ENCODE data around the gene TMEM178B.
"Not testable (repeated sequence)": the region's sequence is repeated elsewhere in the genome, so short reads cannot be mapped to it uniquely, and the experiment has no call there.

Gene TMEM178B

GRCh38 chr7:141184532-141185190, 110.8 kb downstream of the TMEM178B start:
- DNase-seq (ENCODE audit: low read depth) = no peak

- no peak for DNase-seq (ENCODE audit: low read depth)
Observed at GRCh38 chr7:141185369-141185967, 111.6 kb downstream of the TMEM178B start.

GRCh38 chr7:141189231-141189630, 115.4 kb downstream of the TMEM178B start:
- DNase-seq (ENCODE audit: low read depth) = no peak

GRCh38 chr7:141190495-141190894, 116.6 kb downstream of the TMEM178B start:
- DNase-seq (ENCODE audit: low read depth) = no peak

- DNase-seq (ENCODE audit: low read depth) = no peak
Observed at GRCh38 chr7:141191277-141191676, 117.4 kb downstream of the TMEM178B start.

- no peak for DNase-seq (ENCODE audit: low read depth)
Observed at GRCh38 chr7:141193066-141193465, 119.2 kb downstream of the TMEM178B start.

GRCh38 chr7:141195722-141196121, 121.9 kb downstream of the TMEM178B start:
- not testable (repeated sequence) for DNase-seq (ENCODE audit: low read depth)

- DNase-seq (ENCODE audit: low read depth) = no peak
Observed at GRCh38 chr7:141198194-141198958, 124.5 kb downstream of the TMEM178B start.

GRCh38 chr7:141200191-141201108, 126.6 kb downstream of the TMEM178B start:
- no peak for DNase-seq (ENCODE audit: low read depth)

- DNase-seq (ENCODE audit: low read depth) = no peak
Observed at GRCh38 chr7:141201145-141201885, 127.5 kb downstream of the TMEM178B start.

GRCh38 chr7:141202535-141202934, 128.7 kb downstream of the TMEM178B start:
- DNase-seq (ENCODE audit: low read depth) = no peak

- no peak for DNase-seq (ENCODE audit: low read depth)
Observed at GRCh38 chr7:141203177-141203576, 129.3 kb downstream of the TMEM178B start.

GRCh38 chr7:141203586-141203985, 129.7 kb downstream of the TMEM178B start:
- DNase-seq (ENCODE audit: low read depth) = no peak

GRCh38 chr7:141207661-141208060, 133.8 kb downstream of the TMEM178B start:
- no peak for DNase-seq (ENCODE audit: low read depth)

GRCh38 chr7:141208539-141208938, 134.7 kb downstream of the TMEM178B start:
- no peak for DNase-seq (ENCODE audit: low read depth)

- no peak for DNase-seq (ENCODE audit: low read depth)
Observed at GRCh38 chr7:141209454-141209853, 135.6 kb downstream of the TMEM178B start.

- DNase-seq (ENCODE audit: low read depth) = no peak
Observed at GRCh38 chr7:141210862-141211261, 137.0 kb downstream of the TMEM178B start.

- DNase-seq (ENCODE audit: low read depth) = no peak
Observed at GRCh38 chr7:141213226-141213625, 139.4 kb downstream of the TMEM178B start.

- no peak for DNase-seq (ENCODE audit: low read depth)
Observed at GRCh38 chr7:141217938-141218337, 144.1 kb downstream of the TMEM178B start.

- DNase-seq (ENCODE audit: low read depth) = no peak
Observed at GRCh38 chr7:141218941-141219340, 145.1 kb downstream of the TMEM178B start.

- DNase-seq (ENCODE audit: low read depth) = no peak
Observed at GRCh38 chr7:141220263-141220880, 146.5 kb downstream of the TMEM178B start.

Measured in HS-27A (cell line).